Activated effector memory CD4-positive, alpha-beta T cell treated with Interleukin-2 at 50 U/mL for 16 hours (primary cell): ENCODE data around the gene SCGB1D2.
"Not testable (repeated sequence)": the region's sequence is repeated elsewhere in the genome, so short reads cannot be mapped to it uniquely, and the experiment has no call there.

Experiments used
- DNase-seq: peaks from one replicate; pipeline ENCODE4 v3.0.0-alpha.2; 2020

The SCGB1D2 gene, protein sequence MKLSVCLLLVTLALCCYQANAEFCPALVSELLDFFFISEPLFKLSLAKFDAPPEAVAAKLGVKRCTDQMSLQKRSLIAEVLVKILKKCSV

DNA sequence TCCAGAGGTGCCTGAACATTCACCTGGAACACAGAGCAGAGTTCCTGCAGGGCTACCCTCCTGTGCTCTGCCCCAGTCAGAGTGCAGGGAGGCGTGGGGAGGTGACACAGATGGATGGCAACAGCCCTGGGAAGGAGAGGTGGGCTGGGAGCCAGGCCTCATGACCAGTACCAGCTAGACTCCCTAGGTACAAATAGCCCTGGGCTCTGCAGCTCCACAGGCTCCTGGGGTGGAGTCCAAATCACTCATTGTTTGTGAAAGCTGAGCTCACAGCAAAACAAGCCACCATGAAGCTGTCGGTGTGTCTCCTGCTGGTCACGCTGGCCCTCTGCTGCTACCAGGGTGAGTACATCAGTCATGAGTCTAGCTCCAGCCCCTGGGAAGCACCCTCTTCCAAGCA is at the start of gene SCGB1D2:
Gene SCGB1D2 (plus strand): TSS at position 219 of the 400 bp plus-strand sequence. CDS start 69 bp downstream, at position 288.
- DNase-seq, result no peak

DNA sequence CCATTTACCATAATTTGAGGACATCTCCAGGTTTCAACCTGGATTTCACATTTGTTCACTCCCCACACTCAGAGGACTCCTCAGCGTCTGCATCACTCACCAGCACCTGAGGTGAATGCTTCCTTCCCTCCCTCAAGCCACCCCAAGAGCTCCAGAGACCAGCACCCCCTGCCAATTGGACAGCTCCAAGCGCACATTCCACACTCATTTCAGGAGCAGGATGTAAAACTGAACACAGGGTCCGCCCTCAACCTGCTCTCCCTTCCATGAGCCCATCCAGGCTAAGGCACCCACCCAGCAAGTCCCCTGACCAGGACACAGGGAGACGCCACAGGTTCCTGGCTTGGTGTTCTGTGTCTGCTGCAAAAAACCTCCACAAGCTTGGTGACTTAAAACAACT is 48.1 kb upstream of the SCGB1D2 start:
- DNase-seq, result no peak

DNA sequence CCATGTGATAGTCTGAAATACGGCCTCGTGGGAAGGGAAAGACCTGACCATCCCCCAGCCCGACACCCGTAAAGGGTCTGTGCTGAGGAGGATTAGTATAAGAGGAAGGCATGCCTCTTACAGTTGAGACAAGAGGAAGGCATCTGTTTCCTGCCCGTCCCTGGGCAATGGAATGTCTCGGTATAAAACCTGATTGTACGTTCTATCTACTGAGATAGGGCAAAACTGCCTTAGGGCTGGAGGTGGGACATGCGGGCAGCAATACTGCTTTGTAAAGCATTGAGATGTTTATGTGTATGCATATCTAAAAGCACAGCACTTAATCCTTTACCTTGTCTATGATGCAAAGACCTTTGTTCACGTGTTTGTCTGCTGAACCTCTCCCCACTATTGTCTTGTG is 47.0 kb upstream of the SCGB1D2 start:
- DNase-seq, result not testable (repeated sequence)

DNA sequence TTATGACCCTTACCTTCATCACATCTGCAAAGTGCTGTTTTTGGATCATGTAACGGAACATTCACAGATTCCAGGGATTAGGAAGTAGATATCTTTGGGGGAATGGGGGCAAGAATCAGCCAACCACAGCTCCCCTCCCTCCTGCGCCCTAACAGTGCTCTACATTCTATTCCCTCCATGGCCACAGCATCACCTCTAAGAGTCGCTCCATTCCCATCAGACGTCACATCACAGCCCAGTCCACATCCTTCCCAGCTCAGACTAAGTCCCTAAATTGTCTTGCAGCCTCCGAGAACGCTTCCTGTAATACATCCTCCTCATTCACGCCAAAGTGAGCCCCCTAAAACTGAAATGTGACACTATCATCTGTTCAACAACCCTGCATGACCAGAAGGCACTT is 46.1 kb upstream of the SCGB1D2 start:
- DNase-seq, result no peak

DNA sequence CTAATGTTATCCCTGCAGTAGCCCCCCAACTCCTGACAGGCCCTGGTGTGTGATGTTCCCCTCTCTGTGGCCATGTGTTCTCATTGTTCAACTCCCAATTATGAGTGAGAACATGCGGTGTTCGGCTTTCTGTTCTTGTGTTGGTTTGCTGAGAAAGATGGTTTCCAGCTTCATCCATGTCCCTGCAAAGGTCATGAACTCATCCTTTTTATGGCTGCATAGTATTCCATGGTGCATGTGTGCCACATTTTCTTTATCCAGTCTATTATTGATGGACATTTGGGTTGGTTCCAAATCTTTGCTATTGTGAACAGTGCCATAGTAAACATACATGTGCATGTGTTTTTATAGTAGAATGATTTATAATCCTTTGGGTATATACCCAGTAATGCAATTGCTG is 44.6 kb upstream of the SCGB1D2 start:
- not testable (repeated sequence) for DNase-seq

DNA sequence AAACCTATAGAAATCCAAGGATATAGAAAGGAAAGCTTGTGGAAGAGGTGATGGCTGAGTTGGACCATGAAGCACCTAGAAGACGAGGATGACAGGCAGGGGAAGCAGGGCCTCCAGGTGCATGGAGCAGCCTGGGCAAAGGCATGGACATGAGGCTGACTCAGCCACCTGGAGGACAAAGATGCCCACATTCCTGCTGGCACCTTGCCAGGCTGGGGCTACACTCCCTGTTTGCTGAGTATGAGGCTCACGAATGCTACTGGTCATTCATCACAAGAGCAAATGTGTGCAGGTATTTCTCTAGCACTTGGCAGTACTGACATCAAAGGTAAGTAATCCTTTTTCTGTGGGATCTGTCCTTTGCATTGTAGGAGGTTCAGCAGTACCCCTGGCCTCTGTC is 40.7 kb upstream of the SCGB1D2 start:
- no peak for DNase-seq

DNA sequence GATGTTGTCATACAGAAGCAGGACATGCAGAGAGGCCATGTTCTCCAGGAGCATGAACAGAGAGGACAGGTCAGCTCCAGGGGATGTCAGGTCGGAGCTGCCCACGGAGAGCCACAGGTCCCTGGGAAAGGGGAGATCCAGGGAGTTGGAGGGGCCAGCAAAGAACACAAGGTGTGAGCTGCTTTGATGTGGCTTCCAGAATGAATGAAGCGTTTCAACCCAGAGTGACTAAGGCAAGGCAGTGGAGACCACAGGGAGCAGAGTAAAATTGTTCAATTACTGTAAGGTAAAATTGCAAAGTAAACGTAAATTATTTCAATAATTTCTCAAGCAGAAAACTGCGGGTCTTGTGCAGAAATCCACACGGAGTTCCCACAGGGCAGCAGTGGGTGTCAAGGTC is 39.1 kb upstream of the SCGB1D2 start:
- DNase-seq, result no peak

DNA sequence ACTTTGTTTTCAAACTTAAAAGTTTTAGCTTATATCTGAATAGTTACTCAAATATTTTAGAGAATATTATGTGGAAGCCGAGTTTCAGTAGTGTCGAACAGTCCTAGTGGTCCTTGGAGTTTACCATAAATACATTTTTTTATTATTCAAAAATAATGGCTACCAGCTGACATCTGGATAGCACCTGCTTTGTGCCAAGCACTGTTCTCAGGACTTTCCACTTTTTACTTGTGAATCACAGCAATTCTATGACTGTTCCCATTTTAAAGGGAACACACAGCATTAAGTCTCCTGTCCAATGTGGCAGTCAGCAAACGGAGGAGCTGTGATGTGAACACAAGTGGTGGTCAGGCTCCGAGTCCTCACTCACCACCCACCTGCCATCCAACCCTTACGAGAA is 37.6 kb upstream of the SCGB1D2 start:
- DNase-seq, result no peak

DNA sequence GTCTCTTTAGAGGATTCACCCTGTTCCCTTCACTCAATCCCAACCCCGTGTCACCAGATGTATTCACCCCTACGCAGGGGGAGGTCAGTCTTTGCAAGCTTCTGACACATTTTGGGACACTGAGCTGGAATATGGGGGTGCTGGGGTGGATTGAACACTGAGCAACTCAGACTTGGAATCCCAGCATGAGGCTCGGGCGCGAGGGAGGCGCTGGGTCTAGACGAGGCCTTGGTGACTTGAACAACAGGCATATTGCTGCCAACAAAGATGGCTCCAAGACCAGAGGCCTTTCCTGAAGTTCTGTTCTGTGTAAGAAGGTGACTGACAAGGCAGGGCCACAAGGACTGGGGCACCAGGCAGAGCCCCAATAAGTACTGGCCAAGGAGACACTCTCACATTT is 36.6 kb upstream of the SCGB1D2 start:
- DNase-seq, result no peak

DNA sequence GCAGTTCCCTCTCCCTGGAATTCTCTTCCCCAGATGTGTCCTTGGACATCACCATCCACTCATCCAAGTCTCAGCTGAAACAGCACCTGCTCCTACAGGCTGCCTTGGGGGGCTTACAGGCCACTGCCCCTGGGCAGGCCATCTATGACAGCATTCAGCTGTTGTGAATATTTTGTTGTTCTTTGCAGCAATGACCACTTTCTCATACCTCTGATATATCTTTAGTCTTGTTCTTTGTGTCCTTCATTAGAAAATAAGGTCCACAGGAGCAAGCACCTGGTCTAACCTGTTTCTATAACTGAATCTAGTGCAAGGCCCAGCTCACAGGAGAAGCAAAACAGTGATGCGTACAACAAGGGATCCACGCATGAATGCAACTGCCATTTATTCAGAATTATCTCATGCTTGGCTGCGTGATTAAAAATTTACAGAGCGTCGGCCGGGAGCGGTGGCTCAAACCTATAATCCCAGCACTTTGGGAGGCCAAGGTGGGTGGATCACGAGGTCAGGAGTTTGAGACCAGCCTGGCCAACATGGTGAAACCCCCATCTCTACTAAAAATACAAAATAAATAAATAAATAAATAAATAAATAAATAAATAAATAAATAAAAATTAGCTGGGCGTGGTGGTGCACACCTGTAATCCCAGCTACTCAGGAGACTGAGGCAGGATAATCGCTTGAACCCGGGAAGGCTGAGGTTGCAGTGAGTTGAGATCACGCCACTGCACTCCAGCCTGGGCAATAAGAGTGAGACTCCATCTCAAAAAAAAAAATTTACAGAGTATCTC is 35.6 kb upstream of the SCGB1D2 start:
- not testable (repeated sequence) for DNase-seq

DNA sequence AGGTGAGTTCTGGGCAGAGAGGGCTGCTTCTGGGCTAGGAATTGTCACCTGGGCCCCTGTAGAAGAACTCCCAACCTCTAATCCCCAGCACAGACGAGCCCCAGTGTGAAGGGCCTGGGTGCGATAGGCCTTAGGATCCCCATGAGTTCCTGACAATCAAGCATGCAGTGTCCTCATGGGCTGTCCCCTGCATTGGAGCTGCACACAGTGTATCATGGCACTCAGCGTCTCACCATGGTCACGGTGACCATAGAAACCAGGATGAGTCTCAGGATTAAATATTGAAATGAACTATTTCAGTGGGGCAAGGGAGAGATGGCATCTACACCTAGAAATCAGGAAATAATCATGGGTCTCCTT is 33.3 kb upstream of the SCGB1D2 start:
- DNase-seq, result no peak

DNA sequence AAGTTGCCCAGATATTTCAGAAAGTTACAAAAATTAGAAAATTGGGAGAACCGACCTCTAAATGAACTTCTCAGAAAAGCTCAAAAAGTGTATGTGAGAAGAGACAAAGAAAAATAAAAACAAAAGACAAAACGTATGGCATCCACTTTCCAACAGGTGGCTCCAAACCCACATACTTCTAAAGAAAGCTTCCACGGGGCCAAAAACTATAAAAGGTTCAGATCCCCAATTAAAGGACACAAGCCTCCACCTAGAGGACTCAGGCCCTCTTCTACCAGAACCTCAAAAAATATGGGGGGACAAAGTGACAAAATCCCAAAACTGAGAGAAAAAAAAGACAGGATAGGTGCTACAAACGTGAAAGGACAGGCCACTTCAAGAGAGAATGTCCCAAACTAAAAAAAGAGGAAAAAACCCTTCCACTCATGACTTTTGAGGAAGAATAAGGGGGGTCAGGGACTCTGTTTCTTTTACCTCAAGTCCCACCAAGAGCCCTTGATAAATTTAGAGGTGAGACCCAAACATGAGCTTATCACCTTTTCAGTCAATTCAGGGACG is 24.8 kb upstream of the SCGB1D2 start:
- DNase-seq, result no peak

DNA sequence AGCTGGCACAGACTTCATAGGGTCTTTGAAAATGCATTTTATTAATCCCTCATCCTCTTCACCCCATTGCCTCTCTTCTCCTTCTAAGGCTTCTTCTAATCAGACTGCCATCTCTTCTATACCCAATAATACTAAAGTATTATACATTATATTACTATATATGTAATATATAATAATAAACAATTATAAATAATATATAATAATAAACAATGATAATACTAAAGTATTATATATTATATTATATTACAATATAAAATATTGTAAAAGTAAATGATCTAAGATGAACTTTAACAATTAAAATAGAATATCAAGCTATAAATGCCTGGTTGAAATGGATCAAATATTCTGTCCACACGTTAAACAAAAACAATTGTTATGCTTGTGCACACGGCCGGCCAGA is 20.5 kb upstream of the SCGB1D2 start:
- no peak for DNase-seq

DNA sequence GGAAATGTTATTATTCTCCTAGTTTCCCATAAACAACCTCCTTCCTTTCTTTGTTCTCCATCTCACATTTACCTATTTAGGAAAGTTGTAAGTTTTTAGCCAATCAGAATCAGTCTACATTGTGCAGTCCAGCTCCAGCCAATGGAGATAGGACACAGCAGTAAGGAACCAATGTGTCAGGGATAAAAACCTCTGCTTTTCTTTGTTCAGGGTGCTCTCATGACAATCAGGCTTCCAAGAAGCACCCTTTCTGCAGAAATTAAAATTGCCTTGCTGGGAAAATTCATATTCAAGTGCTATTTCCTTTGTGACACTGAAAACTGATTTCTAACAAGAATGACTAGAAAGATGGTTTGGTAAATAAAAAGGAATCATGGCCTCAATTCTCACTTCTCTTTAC is 18.9 kb upstream of the SCGB1D2 start:
- DNase-seq, result no peak

DNA sequence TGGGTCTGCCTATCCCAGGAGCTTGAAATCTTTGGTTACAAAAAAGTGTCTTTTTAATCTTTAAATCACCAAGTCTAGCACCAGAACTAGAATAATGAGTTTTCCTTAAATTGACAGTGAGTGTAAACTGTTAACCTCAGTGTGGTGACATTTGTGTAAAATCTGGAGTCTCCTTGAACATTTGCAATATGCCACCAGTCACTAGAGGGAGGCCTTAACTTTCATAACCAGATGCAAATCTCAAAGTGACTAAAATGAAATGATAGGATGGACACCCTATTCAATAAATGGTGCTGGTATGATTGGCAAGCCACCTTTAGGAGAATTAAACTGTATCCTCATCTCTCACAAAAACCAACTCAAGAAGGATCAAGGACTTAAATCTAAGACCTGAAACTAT is 8.3 kb upstream of the SCGB1D2 start:
- no peak for DNase-seq

DNA sequence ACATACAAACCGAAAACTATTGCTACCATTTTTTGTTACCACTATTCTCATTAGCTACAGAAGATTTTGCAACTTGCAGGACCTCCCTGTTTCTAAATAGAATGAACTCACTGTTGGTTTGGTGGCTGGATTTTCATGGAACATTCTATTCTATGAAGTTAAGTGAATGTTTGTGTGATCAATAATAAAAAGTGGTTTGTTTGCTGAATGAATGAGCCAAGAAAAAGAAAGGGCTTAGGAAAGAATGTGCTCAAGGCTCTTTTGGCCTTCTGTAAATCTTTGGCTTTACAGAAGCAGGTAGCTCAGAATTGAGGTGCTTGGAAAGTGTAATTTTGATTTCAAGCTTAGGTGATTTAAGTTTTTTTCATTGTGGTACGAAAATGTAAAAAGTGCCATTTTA is 5.9 kb upstream of the SCGB1D2 start:
- no peak for DNase-seq

DNA sequence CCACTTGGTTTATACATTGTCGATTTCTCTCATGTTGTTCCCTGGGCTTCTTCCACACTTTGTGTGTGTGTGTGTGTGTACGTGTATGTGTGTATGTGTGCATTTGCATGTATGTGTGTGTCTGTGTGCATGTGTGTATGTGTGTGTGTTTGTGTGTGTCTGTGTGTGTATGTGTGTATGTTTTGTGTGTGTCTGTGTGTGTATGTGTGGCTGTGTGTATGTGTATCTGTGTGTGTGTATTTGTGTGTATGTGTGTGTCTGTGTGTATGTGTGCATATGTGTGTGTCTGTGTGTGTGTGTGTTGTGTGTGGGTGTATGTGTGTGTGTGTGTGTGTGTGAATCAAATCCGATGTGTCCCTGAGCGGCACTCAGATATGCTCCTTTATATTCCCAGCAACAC is 4.5 kb upstream of the SCGB1D2 start:
- DNase-seq, result no peak

DNA sequence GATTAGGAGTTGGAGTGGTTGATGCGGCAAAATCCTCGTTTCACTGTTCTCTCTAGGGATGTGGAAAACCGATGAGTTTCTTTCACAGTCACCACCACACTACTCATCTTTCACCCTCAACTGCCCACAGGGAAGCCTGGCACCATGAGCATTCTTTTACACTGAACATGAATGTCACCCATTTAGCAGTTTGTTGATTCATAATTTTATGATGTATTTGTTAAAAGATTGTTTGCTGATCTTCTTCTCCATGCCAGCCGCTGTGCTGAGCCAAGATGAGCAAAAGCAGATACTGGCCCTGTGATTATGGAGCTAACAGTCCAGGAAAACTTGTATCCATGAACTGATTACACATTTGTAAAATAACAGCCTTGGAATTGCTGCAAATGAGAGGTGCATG is 3.9 kb upstream of the SCGB1D2 start:
- no peak for DNase-seq

DNA sequence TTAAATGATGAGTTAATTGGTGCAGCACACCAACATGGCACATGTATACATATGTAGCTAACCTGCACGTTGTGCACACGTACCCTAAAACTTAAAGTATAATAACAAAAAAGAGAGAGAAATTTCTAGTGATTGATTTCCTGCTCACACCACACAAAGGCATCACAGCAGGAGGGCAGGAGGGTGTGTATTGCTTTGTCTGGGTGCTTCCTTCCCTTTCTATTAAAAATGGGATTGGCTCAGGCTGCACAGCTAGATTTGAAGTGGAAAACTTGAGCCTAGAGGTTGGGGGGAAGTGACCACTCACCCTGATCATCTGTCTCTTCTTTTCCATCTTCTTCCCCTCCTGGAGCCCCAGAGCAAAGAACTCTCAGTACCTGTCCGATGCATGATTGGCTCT is 944 bp upstream of the SCGB1D2 start:
- DNase-seq, result no peak

DNA sequence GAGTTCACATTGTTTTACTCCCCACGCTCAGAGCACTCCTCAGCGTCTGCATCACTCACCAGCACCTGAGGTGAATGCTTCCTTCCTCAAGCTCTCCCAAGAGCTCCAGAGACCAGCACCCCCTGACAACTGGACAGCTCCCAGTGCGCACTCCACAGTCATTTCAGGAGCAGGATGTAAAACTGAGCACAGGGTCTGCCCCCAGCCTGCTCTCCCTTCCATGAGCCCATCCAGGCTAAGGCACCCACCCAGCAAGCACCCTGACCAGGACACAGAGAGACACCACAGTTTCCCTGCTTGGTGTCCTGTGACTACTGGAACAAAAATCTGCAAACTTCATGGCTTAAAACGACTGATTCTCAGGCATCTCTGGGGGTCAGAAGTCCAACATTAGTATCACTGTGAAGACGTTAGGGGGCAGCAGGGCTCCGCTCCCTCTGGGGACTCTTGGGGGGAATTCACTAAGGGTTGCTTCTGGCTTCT is 3.3 kb downstream of the SCGB1D2 start:
- no peak for DNase-seq

DNA sequence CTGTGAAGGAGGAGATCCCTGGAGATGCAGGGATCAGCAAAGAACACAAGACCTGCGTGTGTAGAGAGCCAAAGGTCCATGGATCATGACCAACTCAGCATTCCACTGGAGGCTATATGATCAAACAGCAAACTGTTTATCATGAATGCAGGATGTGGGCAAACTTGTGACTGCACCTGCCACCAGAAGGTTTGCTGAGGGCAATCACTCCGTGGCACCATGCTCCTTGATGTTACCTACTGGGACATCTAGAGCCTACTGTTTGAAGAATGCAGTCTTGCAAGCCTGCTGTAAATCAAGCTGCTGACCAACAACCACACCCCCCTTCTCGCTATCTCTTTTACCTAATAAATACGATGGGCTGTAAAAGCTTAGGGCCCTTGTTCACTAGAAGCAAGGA is 9.7 kb downstream of the SCGB1D2 start:
- DNase-seq, result no peak

DNA sequence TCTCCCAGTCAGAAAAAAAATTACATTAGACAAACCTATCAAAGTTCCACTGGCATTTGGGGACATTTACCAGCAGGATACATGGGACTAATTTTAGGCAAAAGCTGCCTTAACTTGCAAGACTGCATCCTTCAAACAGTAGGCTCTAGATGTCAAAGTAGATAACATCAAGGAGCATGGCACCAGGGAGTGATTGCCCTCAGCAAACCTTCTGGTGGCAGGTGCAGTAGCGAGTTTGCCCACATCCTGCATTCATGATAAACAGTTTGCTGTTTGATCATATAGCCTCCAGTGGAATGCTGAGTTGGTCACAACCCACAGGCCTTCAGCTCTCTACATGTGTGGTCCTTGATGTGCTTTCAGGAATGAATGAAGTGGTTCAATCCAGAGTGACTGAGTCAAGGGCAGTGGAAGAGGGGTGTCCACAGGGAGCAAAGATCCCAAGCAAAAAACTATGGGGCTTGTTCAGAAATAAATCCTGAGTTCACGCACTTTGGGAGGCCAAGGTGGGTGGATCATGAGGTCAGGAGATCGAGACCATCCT is 12.0 kb downstream of the SCGB1D2 start:
- no peak for DNase-seq

DNA sequence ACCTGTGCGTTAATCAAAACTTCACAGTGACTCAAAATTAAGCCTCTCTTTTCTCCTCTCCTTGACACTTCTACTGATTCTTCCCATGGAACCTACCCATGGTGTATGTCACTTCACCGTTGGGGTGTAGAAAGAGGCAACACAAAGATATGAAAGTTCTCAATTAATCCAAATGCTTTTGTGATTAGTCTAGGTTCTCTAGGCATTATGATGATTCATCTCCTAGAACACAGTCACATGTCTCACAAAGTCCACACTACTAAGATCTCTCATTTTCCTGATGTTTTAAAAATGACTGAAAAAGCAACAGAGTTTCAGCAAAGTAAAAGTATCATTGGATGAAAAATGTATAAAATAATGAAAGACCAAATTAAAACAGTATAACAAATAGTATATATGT is 14.2 kb downstream of the SCGB1D2 start:
- DNase-seq, result no peak

DNA sequence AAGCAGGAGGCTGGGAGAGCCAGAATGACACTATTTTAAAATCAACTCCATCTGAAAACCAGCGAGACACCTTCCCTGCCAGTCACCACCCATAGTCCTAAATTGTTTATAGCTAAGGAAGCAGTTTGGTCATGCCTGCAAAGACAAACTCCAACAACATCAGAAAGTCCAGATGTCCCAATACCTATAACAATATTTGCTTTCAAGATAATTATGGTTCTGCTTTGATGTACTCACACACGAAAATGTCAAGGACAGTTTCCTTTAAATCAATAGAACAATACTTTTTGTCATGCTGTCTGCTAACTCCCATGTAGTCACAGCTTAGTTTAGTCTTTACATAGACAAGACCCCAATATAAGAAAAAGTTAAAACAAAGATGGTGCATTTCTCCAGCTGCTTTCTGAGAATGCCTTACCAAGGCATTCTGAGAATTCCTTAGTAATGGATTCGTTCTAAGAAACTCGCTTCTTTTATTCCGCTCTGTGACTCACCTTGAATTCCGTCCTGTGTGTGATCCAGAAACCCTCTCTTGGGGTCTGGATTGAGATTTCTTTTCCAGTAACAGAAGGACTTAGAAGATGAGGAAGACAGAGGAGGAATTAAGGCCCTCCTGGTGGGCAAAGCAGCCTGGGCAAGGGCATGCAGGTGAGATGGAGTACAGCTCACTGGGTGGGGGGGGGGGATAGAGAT is 18.4 kb downstream of the SCGB1D2 start:
- no peak for DNase-seq
